ENCODE measurements around the gene FLAD1. TPM values are rescaled to one million over a fixed set of nuclear protein-coding genes. Genes with fewer than 3 reads are reported as not detected.

Gene FLAD1
- total and polyA plus RNA-seq, 2 of the 8 experiments (the other 6 are each of a cell fraction or from before 2014, with no cell fraction given) = 104 to 143 TPM

DNA sequence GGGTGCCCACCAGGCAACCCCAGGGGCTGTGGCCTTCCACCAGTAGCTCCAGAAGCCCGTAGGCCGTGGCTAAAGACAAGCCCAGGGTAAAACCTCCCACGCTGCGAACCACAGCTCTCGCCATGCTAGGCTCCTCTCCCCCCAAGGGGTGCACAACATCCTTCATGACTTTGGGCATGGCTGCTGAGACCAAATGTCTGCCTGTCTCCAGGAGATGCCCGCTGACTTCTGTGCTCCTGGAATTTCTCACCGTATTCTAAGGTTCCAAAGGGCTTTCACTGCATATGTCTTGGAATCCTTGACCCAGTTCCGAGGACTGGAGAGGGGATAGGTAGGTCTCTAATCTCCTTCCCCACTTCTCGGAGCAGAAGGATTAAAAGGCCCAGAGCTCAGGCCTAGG is 50.4 kb downstream of the FLAD1 start, which contains the start of the genes DCST1 and DCST2:
Gene DCST1, plus strand, starts transcription at position 301 of the 400 bp plus-strand sequence. CDS start 213 bp downstream, outside the sequence.
Gene DCST2, minus strand, starts transcription at position 258 of the 400 bp plus-strand sequence. Its CDS starts 80 bp downstream, at position 178.
- Histone ChIP-seq H3K9me3 (ENCODE audit: insufficient read depth in 2 of 2, low read depth in 1 of 2, low read length in 1 of 2) (no peaks in the 10 kb centered on the region), H3K56ac (replicated peaks; ENCODE audit: insufficient read length, low read depth, low read length) (no peak within 1 kb of the TSS), H3K18ac (ENCODE audit: extremely low read depth, low read length) (no peak within 1 kb of the TSS), H3K79me2 (ENCODE audit: control insufficient read depth in 1 of 2, insufficient read depth in 2 of 2, low read length in 2 of 2) (no peaks in the 10 kb centered on the region), H4K5ac (ENCODE audit: insufficient read length, low read depth, low read length) (no peak within 1 kb of the TSS), H3K4me3 (ENCODE audit: extremely low read depth in 1 of 4, insufficient read depth in 2 of 4, low read depth in 3 of 4, low read length in 4 of 4) (no peak within 1 kb of the TSS), H3K23ac (ENCODE audit: insufficient read length) (no peak within 1 kb of the TSS), H2AK5ac (ENCODE audit: low read depth, low read length) (no peak within 1 kb of the TSS), H3K23me2 (ENCODE audit: low read depth, low read length) (no peaks in the 10 kb centered on the region), H2BK12ac (ENCODE audit: low read depth, low read length) (no peak within 1 kb of the TSS), H4K91ac (replicated peaks; ENCODE audit: insufficient read length, low read length) (no peak within 1 kb of the TSS), H4K20me1 (replicated peaks in 1 of 2; ENCODE audit: control insufficient read depth in 1 of 2, insufficient read depth in 2 of 2, low read length in 2 of 2) (no peaks in the 10 kb centered on the region), H2BK120ac (replicated peaks; ENCODE audit: low read depth, low read length) (no peak within 1 kb of the TSS), H2BK15ac (ENCODE audit: low read length) (no peak within 1 kb of the TSS), H3K27me3 (replicated peaks in 1 of 4; ENCODE audit: control insufficient read depth in 3 of 4, extremely low read depth in 1 of 4, insufficient read depth in 3 of 4, low read length in 3 of 4) (peaks cover 0 to 2% (median 0%) of the 10 kb centered on the region in 4 experiments; a peak in 2 of 7 replicates), H4K8ac (ENCODE audit: extremely low read depth, insufficient read depth, low read length) (peak within 1 kb of the TSS; percentile 35), H3K27ac (ENCODE audit: low read depth, low read length) (no peak within 1 kb of the TSS), H2AFZ (ENCODE audit: low read length) (no peak within 1 kb of the TSS), H3K14ac (ENCODE audit: insufficient read length) (no peak within 1 kb of the TSS), H3K9ac (replicated peaks in 1 of 4; ENCODE audit: extremely low read depth in 1 of 4, low read depth in 3 of 4, low read length in 3 of 4) (no peak within 1 kb of the TSS), H3K36me3 (ENCODE audit: control insufficient read depth in 2 of 4, insufficient read depth in 4 of 4, low read length in 3 of 4) (no peaks in the 10 kb centered on the region), H3K4me1 (replicated peaks in 1 of 4; ENCODE audit: control insufficient read depth in 3 of 4, insufficient read depth in 4 of 4, low read length in 3 of 4) (no peaks in the 10 kb centered on the region; a peak in 1 of 7 replicates), H3K4me2 (ENCODE audit: insufficient read depth in 1 of 2, low read depth in 2 of 2, low read length in 2 of 2) (no peak within 1 kb of the TSS), H3K79me1 (ENCODE audit: low read depth, low read length) (no peaks in the 10 kb centered on the region), H2BK5ac (ENCODE audit: low read depth, low read length) (no peak within 1 kb of the TSS), H3K4ac (replicated peaks; ENCODE audit: insufficient read length, low read depth, low read length) (no peak within 1 kb of the TSS), H2BK20ac (ENCODE audit: low read length) (no peak within 1 kb of the TSS)
- ChIA-PET CTCF (ENCODE audit: partially characterized antibody) (interaction anchor here (0.9 to 9.5 kb wide), 6 partner anchors 11 to 27 kb away, joined by 3 to 76 read pairs (median 14); partner anchors contain the start of gene ADAM15), POLR2A (ENCODE audit: partially characterized antibody) (interaction anchor here (0.7 to 8.8 kb wide), 4 partner anchors 9 to 97 kb away, joined by 3 to 60 read pairs (median 5); partner anchors contain the start of gene PMVK)
- no peak for FAIRE-seq
- WGBS, 2 experiments (ENCODE audit: extremely low coverage in 1 of 2, insufficient coverage in 1 of 2, insufficient read length in 1 of 2, insufficient replicate concordance in 2 of 2, low coverage in 1 of 2, low lambda C conversion rate in 2 of 2, missing lambda C conversion rate in 1 of 2) = 93% methylated on average over 9 of the region's 9 CpGs; no CpG with 5 or more reads in 1 of the 2 experiments
- TF ChIP-seq TEAD4 (IDR thresholded peaks at IDR 0.05; ENCODE audit: low read depth, low read length) (no peak), ZNF274 (IDR thresholded peaks at IDR 0.05; ENCODE audit: borderline replicate concordance, extremely low read depth, low read length) (no peak), NANOG (IDR thresholded peaks at IDR 0.05; ENCODE audit: insufficient read depth, low read depth, low read length, poor library complexity, severe bottlenecking) (no peak), SUZ12 (IDR thresholded peaks at IDR 0.05; ENCODE audit: low read length) (no peak), BACH1 (IDR thresholded peaks at IDR 0.05; ENCODE audit: low read length) (no peak), CEBPB (IDR thresholded peaks at IDR 0.05; ENCODE audit: low read depth, low read length) (no peak), SAP30 (IDR thresholded peaks at IDR 0.05; ENCODE audit: insufficient read depth, insufficient replicate concordance, low read length) (no peak), CHD1 (IDR thresholded peaks at IDR 0.05; ENCODE audit: low read depth, low read length) (no peak), POLR2A (IDR thresholded peaks at IDR 0.05; ENCODE audit: control extremely low read depth in 1 of 2, low read depth in 2 of 2, low read length in 2 of 2) (no peak), BRCA1 (IDR thresholded peaks at IDR 0.05; ENCODE audit: low read depth, low read length) (no peak)
- TF ChIP-seq, protein P1, sequence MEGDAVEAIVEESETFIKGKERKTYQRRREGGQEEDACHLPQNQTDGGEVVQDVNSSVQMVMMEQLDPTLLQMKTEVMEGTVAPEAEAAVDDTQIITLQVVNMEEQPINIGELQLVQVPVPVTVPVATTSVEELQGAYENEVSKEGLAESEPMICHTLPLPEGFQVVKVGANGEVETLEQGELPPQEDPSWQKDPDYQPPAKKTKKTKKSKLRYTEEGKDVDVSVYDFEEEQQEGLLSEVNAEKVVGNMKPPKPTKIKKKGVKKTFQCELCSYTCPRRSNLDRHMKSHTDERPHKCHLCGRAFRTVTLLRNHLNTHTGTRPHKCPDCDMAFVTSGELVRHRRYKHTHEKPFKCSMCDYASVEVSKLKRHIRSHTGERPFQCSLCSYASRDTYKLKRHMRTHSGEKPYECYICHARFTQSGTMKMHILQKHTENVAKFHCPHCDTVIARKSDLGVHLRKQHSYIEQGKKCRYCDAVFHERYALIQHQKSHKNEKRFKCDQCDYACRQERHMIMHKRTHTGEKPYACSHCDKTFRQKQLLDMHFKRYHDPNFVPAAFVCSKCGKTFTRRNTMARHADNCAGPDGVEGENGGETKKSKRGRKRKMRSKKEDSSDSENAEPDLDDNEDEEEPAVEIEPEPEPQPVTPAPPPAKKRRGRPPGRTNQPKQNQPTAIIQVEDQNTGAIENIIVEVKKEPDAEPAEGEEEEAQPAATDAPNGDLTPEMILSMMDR (IDR thresholded peaks at IDR 0.05; ENCODE audit: control extremely low read depth in 1 of 3, insufficient read depth in 1 of 3, low read depth in 1 of 3, low read length in 3 of 3) = no peak
- no peak for DNase-seq (ENCODE audit: low read depth in 1 of 2, low spot score in 2 of 2)

Data from H1 (cell line).